Measurements from ENCODE around the gene NDUFS8. TPM values are rescaled to one million over a fixed set of nuclear protein-coding genes. Genes with fewer than 3 reads are reported as not detected.
A peak's percentile ranks its signal among the peaks of the same experiment; 100 is the strongest.

Gene NDUFS8
- total RNA-seq, 1 donor from 2014 or later: 118 TPM

DNA sequence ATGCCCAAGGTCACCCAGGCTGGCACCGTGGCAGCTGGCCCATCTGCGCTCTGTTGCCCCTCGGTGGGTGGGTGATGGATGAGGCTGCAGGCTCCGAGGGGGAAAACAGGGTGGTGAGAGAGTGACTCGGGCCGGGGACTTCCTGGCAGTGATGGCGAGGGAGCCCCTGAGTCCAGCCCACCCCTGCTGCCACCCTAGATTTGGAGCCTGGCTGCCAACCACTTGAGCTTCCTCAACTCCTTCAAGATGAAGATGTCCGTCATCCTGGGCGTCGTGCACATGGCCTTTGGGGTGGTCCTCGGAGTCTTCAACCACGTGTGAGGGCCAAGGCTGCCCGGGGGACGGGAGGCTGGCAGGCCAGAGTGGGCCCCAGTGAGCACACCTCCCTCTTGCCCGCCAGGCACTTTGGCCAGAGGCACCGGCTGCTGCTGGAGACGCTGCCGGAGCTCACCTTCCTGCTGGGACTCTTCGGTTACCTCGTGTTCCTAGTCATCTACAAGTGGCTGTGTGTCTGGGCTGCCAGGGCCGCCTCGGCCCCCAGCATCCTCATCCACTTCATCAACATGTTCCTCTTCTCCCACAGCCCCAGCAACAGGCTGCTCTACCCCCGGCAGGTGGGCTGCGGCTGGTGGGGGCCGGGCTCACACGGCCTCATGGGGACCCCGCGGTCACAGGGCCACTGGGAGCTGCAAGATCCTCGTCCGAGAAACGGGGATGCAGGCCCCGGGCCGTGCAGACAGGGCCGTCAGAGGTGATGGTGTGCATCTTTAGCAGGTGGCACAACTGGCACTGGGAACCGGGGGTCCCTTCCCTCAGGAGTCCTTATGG is 18.4 kb downstream of the NDUFS8 start:
- DNase-seq: peak; percentile 62
- Histone ChIP-seq H3K27me3 (no peaks in the 10 kb centered on the region), H3K9me3 (no peaks in the 10 kb centered on the region), H3K36me3 (peaks cover 72% of the 10 kb centered on the region), H3K4me1 (no peaks in the 10 kb centered on the region), H3K27ac (no peak overlapping the region), H3K4me3 (no peak overlapping the region)
- intact Hi-C loops (cut with DNase I): no loop called here
- no peak for TF ChIP-seq CTCF (IDR thresholded peaks at IDR 0.05)
- ATAC-seq: no peak

- intact Hi-C loops (cut with DNase I): no loop called here
- H3K27me3 ChIP-seq: no peaks in the 10 kb centered on the region
- DNase-seq (no peak), ATAC-seq (no peak)
- no peaks in the 10 kb centered on the region for H3K9me3 ChIP-seq
- H3K27ac ChIP-seq: no peak overlapping the region
- no peak overlapping the region for H3K4me3 ChIP-seq
- no peaks in the 10 kb centered on the region for H3K4me1 ChIP-seq
- TF ChIP-seq CTCF (IDR thresholded peaks at IDR 0.05): no peak
- peaks cover 63% of the 10 kb centered on the region for H3K36me3 ChIP-seq
Observed at GRCh38 chr11:68049509-68050370, 19.3 kb downstream of the NDUFS8 start.

DNA sequence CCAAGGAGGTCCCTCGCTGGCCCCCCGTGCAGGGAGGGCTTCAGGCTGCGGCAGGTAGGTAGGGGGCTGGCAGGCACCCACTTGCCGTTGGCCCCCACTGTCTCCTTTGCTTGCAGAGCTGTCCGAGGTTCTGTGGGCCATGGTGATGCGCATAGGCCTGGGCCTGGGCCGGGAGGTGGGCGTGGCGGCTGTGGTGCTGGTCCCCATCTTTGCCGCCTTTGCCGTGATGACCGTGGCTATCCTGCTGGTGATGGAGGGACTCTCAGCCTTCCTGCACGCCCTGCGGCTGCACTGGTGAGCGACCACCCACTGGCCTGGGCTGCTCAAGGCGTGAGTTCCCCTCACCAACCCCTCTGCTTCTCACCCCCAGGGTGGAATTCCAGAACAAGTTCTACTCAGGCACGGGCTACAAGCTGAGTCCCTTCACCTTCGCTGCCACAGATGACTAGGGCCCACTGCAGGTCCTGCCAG is 19.9 kb downstream of the NDUFS8 start:
- H3K4me3 ChIP-seq: no peak overlapping the region
- H3K9me3 ChIP-seq: no peaks in the 10 kb centered on the region
- no peaks in the 10 kb centered on the region for H3K27me3 ChIP-seq
- ATAC-seq (no peak), DNase-seq (peak; percentile 58)
- peaks cover 57% of the 10 kb centered on the region for H3K36me3 ChIP-seq
- intact Hi-C loops (cut with DNase I): no loop called here
- TF ChIP-seq CTCF (IDR thresholded peaks at IDR 0.05): no peak
- H3K27ac ChIP-seq: no peak overlapping the region
- H3K4me1 ChIP-seq: no peaks in the 10 kb centered on the region

DNA sequence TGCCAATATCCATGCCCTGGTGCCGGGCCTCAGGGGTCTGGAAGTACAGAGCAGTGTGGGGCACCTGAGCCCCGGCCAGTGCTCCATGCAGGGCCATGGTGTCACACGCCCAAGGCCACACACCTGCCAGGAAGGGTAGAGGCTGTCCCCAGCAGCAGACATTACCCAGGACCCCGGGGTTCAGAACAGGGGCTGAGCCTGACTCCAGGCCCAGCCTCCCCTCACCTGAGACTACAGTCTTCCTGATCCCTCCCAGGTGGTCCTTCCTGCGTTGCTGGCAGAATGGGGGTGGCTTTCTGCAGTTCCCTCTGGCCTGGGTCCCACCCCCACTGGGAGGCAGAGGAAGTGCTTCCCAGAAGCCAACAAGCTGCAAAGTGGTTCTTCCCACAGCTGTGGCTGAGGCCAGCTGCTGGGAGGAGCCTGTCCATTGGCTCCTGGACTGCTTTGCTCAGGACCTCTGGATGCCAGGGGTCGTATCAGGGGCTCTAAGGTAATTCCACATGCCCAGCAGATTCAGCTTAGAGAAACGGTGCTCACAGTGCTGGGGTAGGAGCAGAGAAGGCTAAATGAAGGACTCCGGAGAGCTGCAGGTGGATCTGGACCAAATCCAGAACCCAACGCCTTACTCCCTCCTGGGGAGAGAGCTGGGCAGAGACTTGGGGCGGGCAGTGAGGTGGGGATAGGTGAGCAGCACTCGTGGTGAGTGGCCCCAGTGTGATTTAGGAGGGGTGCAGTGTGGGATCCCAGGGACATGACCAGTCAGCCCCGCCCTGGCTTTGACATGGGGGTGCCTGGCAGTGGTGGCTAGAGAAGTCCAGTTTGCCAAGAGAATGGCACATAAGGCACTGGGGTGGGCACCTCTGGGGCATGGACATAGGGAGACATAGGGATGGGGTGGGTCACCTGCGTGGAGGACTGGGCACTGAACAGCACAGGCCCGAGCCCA is 21.0 kb downstream of the NDUFS8 start:
- Histone ChIP-seq H3K4me1 (no peaks in the 10 kb centered on the region), H3K9me3 (no peaks in the 10 kb centered on the region), H3K4me3 (no peak overlapping the region), H3K27me3 (no peaks in the 10 kb centered on the region), H3K27ac (no peak overlapping the region), H3K36me3 (peaks cover 53% of the 10 kb centered on the region)
- TF ChIP-seq CTCF (IDR thresholded peaks at IDR 0.05): no peak
- intact Hi-C loops (cut with DNase I): no loop called here
- peak; percentile 62 for DNase-seq
- peak; percentile 5 for ATAC-seq
